GM12864 (cell line): Measurements from ENCODE around the gene ACRBP.
"Not testable (repeated sequence)": the region's sequence is repeated elsewhere in the genome, so short reads cannot be mapped to it uniquely, and the experiment has no call there.

Experiments
- DNase-seq: peaks from one replicate; pipeline ENCODE4 v3.0.0-alpha.2; 2011; ENCODE audit warnings: low read depth
- H3K4me3 ChIP-seq: 2 replicates; pipeline ENCODE4 v1.5.1; 2011; ENCODE audit warnings: mild to moderate bottlenecking, low read depth, low read length, control low read depth
- TF ChIP-seq, protein P1 (sequence below): IDR thresholded peaks from 2 replicates; pipeline ENCODE4 v1.5.1; 2011; ENCODE audit warnings: low read depth, mild to moderate bottlenecking, moderate library complexity, low read length, control low read depth, inconsistent platforms; ENCODE audit errors: missing control alignments

ACRBP gene

DNA sequence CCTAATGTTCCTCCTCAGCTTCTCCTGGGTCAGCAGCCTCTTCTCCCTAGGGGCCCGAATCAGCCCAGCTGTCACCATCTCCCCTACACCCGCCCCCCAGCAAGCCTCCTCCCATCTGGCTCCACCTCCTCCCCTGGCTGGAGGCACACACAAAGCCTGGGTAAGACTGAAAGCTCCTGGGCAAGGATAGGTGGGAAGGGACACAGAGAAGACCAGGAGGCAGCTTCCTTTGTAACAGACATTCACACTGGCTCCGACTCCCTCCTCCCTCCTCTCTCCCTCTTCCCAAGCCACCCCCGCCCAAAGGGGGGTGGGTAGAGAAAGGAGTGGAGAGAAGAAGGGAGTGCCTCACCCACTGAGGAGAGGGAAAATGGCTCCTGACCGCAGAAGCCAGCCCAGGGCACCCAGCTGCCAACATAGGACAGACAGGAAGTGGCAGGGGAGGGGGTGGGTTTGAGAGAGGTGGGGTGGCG, 44.1 kb downstream of the ACRBP start:
- TF ChIP-seq, protein P1, sequence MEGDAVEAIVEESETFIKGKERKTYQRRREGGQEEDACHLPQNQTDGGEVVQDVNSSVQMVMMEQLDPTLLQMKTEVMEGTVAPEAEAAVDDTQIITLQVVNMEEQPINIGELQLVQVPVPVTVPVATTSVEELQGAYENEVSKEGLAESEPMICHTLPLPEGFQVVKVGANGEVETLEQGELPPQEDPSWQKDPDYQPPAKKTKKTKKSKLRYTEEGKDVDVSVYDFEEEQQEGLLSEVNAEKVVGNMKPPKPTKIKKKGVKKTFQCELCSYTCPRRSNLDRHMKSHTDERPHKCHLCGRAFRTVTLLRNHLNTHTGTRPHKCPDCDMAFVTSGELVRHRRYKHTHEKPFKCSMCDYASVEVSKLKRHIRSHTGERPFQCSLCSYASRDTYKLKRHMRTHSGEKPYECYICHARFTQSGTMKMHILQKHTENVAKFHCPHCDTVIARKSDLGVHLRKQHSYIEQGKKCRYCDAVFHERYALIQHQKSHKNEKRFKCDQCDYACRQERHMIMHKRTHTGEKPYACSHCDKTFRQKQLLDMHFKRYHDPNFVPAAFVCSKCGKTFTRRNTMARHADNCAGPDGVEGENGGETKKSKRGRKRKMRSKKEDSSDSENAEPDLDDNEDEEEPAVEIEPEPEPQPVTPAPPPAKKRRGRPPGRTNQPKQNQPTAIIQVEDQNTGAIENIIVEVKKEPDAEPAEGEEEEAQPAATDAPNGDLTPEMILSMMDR, result no peak
- no peak for DNase-seq
- no peak overlapping the region for H3K4me3 ChIP-seq

- H3K4me3 ChIP-seq, result no peak overlapping the region
- TF ChIP-seq, protein P1, result no peak
- DNase-seq, result no peak
These were observed 44.7 kb downstream of the ACRBP start for GRCh38 chr12:6602526-6602925.

GRCh38 chr12:6595673-6596072, 51.6 kb downstream of the ACRBP start:
- not testable (repeated sequence) for H3K4me3 ChIP-seq, DNase-seq

GRCh38 chr12:6592087-6592486, 55.1 kb downstream of the ACRBP start:
- DNase-seq, result no peak
- TF ChIP-seq, protein P1, result no peak
- no peak overlapping the region for H3K4me3 ChIP-seq
